ENCODE results near the gene DOK4. TPM values are rescaled to one million over a fixed set of nuclear protein-coding genes. Genes with fewer than 3 reads are reported as not detected.

The DOK4 gene
- total RNA-seq, 1 experiment from 2014 or later = 27.4 TPM

GRCh38 chr16:57479205-57479975, 6.9 kb downstream of the DOK4 start:
- H3F3A ChIP-seq (ENCODE audit: insufficient read depth, low read depth) = no peaks in the 10 kb centered on the region
- no peaks in the 10 kb centered on the region for H3K79me2 ChIP-seq (ENCODE audit: low read depth)
- H3K36me3 ChIP-seq (ENCODE audit: low read depth) = no peaks in the 10 kb centered on the region
- no peak for TF ChIP-seq EZH2 (IDR thresholded peaks at IDR 0.05; ENCODE audit: low read depth)
- TF ChIP-seq, protein P1, sequence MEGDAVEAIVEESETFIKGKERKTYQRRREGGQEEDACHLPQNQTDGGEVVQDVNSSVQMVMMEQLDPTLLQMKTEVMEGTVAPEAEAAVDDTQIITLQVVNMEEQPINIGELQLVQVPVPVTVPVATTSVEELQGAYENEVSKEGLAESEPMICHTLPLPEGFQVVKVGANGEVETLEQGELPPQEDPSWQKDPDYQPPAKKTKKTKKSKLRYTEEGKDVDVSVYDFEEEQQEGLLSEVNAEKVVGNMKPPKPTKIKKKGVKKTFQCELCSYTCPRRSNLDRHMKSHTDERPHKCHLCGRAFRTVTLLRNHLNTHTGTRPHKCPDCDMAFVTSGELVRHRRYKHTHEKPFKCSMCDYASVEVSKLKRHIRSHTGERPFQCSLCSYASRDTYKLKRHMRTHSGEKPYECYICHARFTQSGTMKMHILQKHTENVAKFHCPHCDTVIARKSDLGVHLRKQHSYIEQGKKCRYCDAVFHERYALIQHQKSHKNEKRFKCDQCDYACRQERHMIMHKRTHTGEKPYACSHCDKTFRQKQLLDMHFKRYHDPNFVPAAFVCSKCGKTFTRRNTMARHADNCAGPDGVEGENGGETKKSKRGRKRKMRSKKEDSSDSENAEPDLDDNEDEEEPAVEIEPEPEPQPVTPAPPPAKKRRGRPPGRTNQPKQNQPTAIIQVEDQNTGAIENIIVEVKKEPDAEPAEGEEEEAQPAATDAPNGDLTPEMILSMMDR (conservative IDR thresholded peaks at IDR 0.05) = no peak
- no peak for DNase-seq
- no peaks in the 10 kb centered on the region for H4K20me1 ChIP-seq (ENCODE audit: insufficient read depth)
- BruUV-seq (replicated peaks) = no TSS peak
- no peak overlapping the region for H3K27ac ChIP-seq
- H3K4me3 ChIP-seq = no peak overlapping the region
- H3K27me3 ChIP-seq (ENCODE audit: insufficient read depth, low read depth) = no peaks in the 10 kb centered on the region
- H3K9me2 ChIP-seq (ENCODE audit: insufficient read depth) = no peaks in the 10 kb centered on the region
- ChIA-PET POLR2A (ENCODE audit: unreplicated experiment) (no interaction called here), CTCF (interaction anchor here (0.6 kb wide), 1 partner anchor 47 kb away, joined by 3 read pairs; no protein-coding TSS in a partner anchor)
- H3K4me2 ChIP-seq = no peak overlapping the region
- no peaks in the 10 kb centered on the region for H3K9me3 ChIP-seq (ENCODE audit: insufficient read depth, low read depth)
- no peaks in the 10 kb centered on the region for H3K4me1 ChIP-seq (replicated peaks; ENCODE audit: insufficient read depth)
- intact Hi-C loops (cut with micrococcal nuclease; ENCODE audit: unreplicated experiment) = no loop called here
- no peak overlapping the region for H2AFZ ChIP-seq

- Histone ChIP-seq H3K9me3 (ENCODE audit: insufficient read depth, low read depth) (no peaks in the 10 kb centered on the region), H3F3A (ENCODE audit: insufficient read depth, low read depth) (no peaks in the 10 kb centered on the region), H2AFZ (no peak overlapping the region), H3K27me3 (ENCODE audit: insufficient read depth, low read depth) (no peaks in the 10 kb centered on the region), H3K9me2 (ENCODE audit: insufficient read depth) (no peaks in the 10 kb centered on the region), H3K79me2 (ENCODE audit: low read depth) (no peaks in the 10 kb centered on the region), H3K4me2 (no peak overlapping the region), H3K36me3 (ENCODE audit: low read depth) (no peaks in the 10 kb centered on the region), H3K4me3 (no peak overlapping the region), H4K20me1 (ENCODE audit: insufficient read depth) (no peaks in the 10 kb centered on the region), H3K27ac (no peak overlapping the region), H3K4me1 (replicated peaks; ENCODE audit: insufficient read depth) (no peaks in the 10 kb centered on the region)
- intact Hi-C loops (cut with micrococcal nuclease; ENCODE audit: unreplicated experiment) = no loop called here
- no TSS peak for BruUV-seq (replicated peaks)
- ChIA-PET CTCF (no interaction called here), POLR2A (ENCODE audit: unreplicated experiment) (no interaction called here)
- DNase-seq = no peak
- no peak for TF ChIP-seq EZH2 (IDR thresholded peaks at IDR 0.05; ENCODE audit: low read depth)
- TF ChIP-seq, protein P1 (conservative IDR thresholded peaks at IDR 0.05) = no peak
These were observed 7.7 kb downstream of the DOK4 start for GRCh38 chr16:57478396-57479204.

GRCh38 chr16:57477531-57478202, 8.6 kb downstream of the DOK4 start:
- Histone ChIP-seq H3K27ac (no peak overlapping the region), H3K4me2 (no peak overlapping the region), H4K20me1 (ENCODE audit: insufficient read depth) (no peaks in the 10 kb centered on the region), H3K36me3 (ENCODE audit: low read depth) (no peaks in the 10 kb centered on the region), H3K27me3 (ENCODE audit: insufficient read depth, low read depth) (no peaks in the 10 kb centered on the region), H3K9me3 (ENCODE audit: insufficient read depth, low read depth) (no peaks in the 10 kb centered on the region), H3K4me1 (replicated peaks; ENCODE audit: insufficient read depth) (no peaks in the 10 kb centered on the region), H3F3A (ENCODE audit: insufficient read depth, low read depth) (no peaks in the 10 kb centered on the region), H3K9me2 (ENCODE audit: insufficient read depth) (no peaks in the 10 kb centered on the region), H2AFZ (no peak overlapping the region), H3K79me2 (ENCODE audit: low read depth) (no peaks in the 10 kb centered on the region), H3K4me3 (no peak overlapping the region)
- ChIA-PET POLR2A (ENCODE audit: unreplicated experiment) (no interaction called here), CTCF (no interaction called here)
- no peak for DNase-seq
- intact Hi-C loops (cut with micrococcal nuclease; ENCODE audit: unreplicated experiment) = no loop called here
- no TSS peak for BruUV-seq (replicated peaks)
- no peak for TF ChIP-seq EZH2 (IDR thresholded peaks at IDR 0.05; ENCODE audit: low read depth)
- TF ChIP-seq, protein P1 (conservative IDR thresholded peaks at IDR 0.05) = no peak
